GM12875 (cell line): ENCODE measurements around the gene CNTNAP2.

Source experiments
- H3K4me3 ChIP-seq: one replicate; pipeline ENCODE4 v1.5.1; 2011; ENCODE audit warnings: low read depth, low read length, control low read depth
- CTCF ChIP-seq: IDR thresholded peaks from 2 replicates; pipeline ENCODE4 v1.5.1; 2011; ENCODE audit warnings: low read depth, mild to moderate bottlenecking, control low read depth, inconsistent platforms, low read length, moderate library complexity, borderline replicate concordance; ENCODE audit not compliant: insufficient read depth

The CNTNAP2 gene

DNA sequence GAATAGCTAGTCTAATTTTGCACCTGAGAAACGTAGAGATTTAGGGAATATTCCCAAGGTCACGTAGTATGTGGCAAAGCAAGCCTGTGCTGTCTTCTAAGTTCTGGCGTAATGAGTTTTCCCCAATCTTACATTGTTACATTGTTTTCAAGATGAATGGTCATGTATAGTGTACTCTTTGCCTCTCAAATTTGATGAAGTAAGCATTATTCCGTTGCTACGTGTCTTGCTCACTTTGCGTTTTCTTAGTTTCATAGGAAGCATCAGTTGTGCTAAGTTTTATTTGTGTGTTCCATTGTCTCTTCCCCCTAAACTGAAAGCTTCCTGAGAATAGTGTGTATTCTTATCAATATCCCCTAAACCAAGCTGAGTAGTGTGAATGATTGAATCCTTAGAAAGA lies 1836.3 kb downstream of the CNTNAP2 start:
- TF ChIP-seq CTCF, result no peak
- H3K4me3 ChIP-seq, result no peak overlapping the region

DNA sequence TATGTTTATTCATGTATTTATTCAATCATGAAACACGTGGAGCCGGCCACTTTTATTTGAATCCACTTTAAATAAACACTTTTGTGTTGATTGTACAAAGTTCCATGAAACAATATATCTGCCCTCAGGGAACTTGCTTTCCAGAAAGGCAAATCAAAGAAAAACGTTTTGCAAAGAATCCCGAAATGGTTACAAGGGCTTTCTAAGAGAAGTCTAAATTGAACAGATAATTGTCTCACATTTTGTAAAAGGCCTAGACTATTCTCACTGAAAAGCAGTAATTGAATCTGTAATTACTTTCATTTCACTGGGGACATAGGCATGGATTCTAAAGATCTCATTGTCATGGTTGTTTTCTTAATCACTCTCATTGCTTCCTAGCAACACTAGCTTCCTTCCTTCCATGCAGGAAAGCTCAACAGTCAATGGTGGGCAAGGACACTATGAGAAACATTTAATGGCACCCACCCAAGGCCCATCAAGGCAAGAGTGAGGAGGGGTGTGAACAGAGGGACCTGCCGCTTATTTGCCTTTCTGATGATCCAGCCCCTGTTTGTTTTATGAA lies 1851.5 kb downstream of the CNTNAP2 start:
- TF ChIP-seq CTCF, result no peak
- no peak overlapping the region for H3K4me3 ChIP-seq

DNA sequence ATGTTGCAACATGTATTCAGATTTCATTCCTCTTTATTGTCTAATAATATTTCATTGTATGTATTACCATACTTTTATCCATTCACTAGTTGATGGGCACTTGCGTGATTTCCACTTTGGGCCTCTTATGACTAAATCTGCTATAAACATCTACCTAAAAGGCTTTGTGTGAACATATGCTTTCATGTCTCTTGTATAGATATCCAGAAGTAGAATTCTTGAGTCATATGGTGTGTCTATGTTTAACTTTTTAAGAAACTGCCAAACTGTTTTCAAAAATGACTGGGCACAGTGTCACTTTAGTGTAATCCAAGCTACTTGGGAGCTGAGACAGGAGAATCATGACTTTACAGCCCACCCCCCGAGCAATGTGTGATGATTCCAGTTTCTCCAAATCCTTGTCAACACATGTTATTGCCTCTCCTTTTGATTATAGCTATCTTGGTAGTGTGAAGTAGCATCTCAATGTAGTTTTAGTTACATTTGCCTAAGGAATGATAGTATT lies 1855.1 kb downstream of the CNTNAP2 start:
- no peak overlapping the region for H3K4me3 ChIP-seq
- no peak for TF ChIP-seq CTCF

DNA sequence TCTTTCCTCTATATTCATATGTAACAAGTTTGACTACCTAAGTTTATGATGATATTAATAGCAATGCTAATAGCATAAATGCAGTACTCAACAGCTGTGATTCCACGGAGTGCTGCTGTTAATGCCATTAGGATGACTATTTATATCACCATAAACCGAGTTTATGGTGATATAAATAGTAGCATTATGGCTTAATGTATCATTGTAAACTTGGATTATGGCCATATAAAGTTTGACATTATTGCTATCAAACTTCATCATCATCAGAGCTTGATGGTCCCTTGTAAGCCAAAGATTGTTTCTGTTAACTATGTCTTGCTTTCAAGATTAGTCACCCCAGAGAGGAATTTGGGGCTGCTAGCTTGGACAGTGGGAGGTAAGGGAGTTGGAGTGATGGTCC lies 1861.6 kb downstream of the CNTNAP2 start:
- H3K4me3 ChIP-seq, result no peak overlapping the region
- TF ChIP-seq CTCF, result no peak

DNA sequence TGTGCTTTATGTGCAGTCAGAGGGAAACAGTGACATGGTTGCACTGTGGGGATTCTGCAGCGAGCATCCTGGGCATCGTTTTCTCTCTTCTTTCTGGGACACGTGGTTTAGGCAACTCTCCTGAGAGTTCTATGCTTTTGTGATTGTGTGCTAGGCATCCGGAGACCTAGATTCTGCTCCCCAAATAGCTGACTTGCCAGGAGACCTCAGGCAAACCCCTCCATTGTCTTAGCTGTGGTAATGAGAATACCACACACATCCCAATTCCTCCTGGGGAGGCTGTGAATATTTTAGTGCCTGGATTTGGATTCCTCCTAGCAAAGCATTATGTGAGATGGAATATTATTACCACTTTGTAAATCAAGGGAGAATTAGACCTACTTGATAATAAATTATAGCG lies 1862.0 kb downstream of the CNTNAP2 start:
- no peak overlapping the region for H3K4me3 ChIP-seq
- no peak for TF ChIP-seq CTCF

DNA sequence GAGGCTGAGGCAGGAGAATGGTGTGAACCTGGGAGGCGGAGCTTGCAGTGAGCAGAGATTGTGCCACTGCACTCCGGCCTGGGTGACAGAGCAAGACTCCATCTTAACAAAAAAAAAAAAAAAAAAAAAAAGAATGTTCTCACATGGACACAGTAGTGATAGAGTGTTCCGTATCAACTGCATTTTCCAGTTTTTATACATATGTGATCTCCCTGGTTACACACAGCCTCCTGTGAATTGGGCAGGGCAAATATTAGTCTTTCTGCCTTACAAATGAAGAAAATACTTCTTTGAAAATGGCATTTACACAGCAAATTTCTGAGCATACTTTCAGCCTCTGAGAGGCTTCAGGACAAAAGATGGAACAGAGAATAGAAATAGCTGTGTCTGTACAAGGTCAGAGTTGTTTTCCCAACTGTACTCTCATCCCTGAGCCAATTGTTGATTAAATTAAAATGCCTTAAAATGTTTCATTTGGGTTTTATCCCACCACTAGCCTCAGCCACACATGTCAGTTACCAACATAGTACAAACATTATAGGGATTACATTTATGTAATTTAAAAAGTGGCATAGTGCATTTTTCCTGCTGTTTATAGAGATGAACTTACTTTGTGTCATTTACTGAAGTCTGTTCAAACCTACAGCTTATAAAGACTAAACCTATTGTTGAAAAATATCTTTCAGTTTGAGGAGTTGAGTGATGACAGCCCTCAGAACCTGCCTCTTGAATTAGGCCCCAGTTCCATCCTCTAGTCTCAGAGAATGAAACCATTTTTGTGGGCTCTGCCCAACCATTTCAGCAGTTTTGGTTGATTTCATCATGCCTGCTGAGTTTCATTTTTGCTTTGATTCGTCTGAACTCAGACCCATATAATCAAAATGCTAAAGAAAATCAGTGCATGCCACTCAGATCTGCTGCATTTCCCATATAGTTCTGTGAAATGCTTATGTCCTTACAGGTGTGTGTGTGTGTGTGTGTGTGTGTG lies 1864.5 kb downstream of the CNTNAP2 start:
- H3K4me3 ChIP-seq, result no peak overlapping the region
- no peak for TF ChIP-seq CTCF
